C4-2B (cell line): ENCODE measurements around the gene MYO1D.

Source experiments
- CTCF ChIP-seq: fragments of 450-650 bp; conservative IDR thresholded peaks from 2 replicates; pipeline ENCODE4 v1.5.1; 2017; ENCODE audit warnings: mild to moderate bottlenecking
- ZFX ChIP-seq: fragments of 450-650 bp; IDR thresholded peaks from 2 replicates; pipeline ENCODE4 v1.6.1; 2017

DNA sequence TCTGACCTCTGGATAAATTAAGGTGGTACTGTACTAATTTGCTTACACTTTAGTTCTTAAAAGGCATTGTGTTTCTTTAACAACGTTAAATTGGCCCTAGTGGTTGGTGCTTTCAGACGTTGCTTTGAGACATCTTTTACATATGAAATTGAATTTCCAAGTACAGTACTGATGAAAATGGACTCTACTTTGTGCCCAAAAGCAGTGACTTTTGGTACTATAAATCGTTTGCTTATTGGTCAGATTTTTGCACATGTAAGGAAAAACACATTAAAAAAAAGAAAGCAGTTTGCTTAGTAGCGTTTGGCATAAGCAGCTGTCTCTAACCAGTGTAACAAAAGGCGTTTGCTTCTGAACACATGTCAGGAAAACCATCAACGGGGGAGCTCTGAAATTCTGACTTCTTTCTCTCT is 250.5 kb downstream of the MYO1D start:
- TF ChIP-seq CTCF (peak; percentile 11; the same call in 1 of the 2 replicates), ZFX (no peak)
